ENCODE data around the gene NREP. TPM values are rescaled to one million over a fixed set of nuclear protein-coding genes. Genes with fewer than 3 reads are reported as not detected.

NREP gene
- polyA plus RNA-seq, 3 donors: 714 to 909 (median 825) TPM

- no peak for DNase-seq (ENCODE audit: extremely low read depth in 1 of 11, low read depth in 9 of 11, low spot score in 4 of 11)
Measured at GRCh38 chr5:111749303-111750026, 7.5 kb downstream of the NREP start.

GRCh38 chr5:111748304-111748763 is 8.7 kb downstream of the NREP start:
- no peak for DNase-seq (ENCODE audit: extremely low read depth in 1 of 11, low read depth in 9 of 11, low spot score in 4 of 11)

DNA sequence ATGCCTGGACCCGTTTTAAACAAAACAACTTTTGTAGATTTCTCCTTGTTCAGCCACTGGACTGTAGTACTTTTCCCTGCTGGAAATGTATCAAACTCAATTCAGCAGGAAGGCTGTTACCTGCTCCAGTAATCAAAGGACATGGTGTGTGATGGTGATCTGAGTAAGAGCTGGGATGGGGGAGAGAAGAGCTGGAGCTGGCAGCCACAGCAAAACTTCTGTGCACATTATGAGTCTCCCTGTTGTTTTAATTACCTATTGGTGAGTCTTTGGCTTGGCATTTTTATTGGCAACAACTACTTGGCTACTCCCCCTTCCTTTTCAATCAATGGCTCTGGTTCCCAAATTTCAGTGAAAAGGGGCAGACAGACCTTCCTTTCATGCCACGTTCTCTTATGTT is 9.7 kb downstream of the NREP start:
- DNase-seq (ENCODE audit: extremely low read depth in 1 of 11, low read depth in 9 of 11, low spot score in 4 of 11): no peak

DNA sequence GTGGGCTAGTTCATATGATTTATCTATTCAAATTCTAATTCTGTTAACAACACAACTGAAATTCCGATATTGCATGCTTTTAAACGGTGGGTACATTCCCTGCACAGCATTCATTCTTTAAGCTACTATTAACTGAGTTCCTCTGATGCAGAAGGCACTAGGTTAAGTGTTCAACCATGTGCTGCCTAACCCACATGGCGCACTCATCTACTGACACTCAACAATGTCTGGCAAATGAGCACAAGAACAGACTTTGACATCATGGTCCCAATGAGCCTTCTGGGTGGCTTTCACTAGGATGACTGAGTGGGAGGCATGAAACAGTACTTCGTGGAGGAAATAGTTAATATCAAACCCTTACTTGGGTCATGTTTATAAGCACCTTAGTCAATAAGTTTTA is 10.2 kb downstream of the NREP start:
- DNase-seq (ENCODE audit: extremely low read depth in 1 of 11, low read depth in 9 of 11, low spot score in 4 of 11): no peak

- DNase-seq (ENCODE audit: extremely low read depth in 1 of 11, low read depth in 9 of 11, low spot score in 4 of 11): no peak
Measured at GRCh38 chr5:111745075-111745739, 11.8 kb downstream of the NREP start.

- no peak for DNase-seq (ENCODE audit: extremely low read depth in 1 of 11, low read depth in 9 of 11, low spot score in 4 of 11)
Measured at GRCh38 chr5:111744455-111744854, 12.5 kb downstream of the NREP start.

GRCh38 chr5:111743988-111744387 is 13.0 kb downstream of the NREP start:
- DNase-seq (ENCODE audit: extremely low read depth in 1 of 11, low read depth in 9 of 11, low spot score in 4 of 11): no peak

DNA sequence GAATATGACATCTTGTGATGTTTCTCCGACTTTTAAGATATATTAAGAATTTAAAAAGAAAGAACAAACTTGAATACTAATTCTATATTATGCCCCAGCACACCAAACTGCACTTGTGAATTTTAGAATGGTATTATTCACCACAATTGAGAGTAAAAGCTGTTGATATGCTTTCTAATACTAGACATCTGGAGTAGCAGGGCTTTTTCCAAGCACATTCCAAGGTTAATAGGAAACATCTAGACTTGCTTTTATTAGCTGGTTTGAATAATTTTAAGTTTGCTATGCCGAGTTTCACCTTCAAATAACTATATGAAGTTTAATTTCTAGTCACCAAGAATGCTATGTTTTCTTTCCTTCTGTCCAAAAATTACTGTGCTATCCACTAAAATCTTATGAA is 13.5 kb downstream of the NREP start:
- DNase-seq (ENCODE audit: extremely low read depth in 1 of 11, low read depth in 9 of 11, low spot score in 4 of 11): no peak

- peak in 5 of 11 donors; percentile 70 to 81 (median 78) for DNase-seq (ENCODE audit: extremely low read depth in 1 of 11, low read depth in 9 of 11, low spot score in 4 of 11)
Measured at GRCh38 chr5:111742177-111742994, 14.6 kb downstream of the NREP start.

DNA sequence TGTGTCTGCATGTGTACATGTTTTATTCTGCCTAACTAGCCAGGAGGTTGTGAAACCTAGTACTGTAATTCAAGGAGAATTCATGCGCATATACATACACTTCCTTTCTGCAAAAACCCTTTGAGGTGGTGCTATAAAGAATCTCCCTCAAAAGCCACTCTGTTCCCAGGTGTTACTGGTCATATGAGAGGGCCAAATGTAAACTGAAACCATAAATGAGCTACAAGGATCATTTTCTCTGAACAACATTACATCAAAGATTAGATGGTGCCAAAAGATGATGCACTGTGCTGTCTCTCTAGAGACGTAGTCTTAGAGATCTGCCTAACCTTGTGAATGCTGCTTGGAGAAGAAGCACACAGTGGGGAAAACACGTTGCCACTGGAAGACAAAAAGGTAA is 15.7 kb downstream of the NREP start:
- no peak for DNase-seq (ENCODE audit: extremely low read depth in 1 of 11, low read depth in 9 of 11, low spot score in 4 of 11)

DNA sequence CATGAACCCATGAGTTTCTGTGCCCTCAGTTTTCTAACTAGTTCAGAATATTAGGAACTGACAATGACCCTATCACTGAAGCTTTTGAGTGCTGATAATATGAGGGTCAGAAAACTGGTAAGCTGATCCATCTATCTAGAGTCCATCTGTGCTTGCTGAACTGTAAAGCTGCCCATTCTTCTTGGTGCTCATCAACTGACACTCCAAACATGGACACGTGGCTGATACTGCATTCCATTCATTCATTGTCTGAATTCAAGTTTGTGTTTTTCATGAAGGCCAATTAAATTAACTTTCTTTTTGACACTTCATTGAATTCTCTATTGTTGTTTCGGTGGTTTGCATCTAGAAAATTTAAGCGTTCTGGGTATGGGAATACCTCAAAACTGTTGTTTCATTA is 17.6 kb downstream of the NREP start:
- no peak for DNase-seq (ENCODE audit: extremely low read depth in 1 of 11, low read depth in 9 of 11, low spot score in 4 of 11)

GRCh38 chr5:111738118-111738517 is 18.9 kb downstream of the NREP start:
- DNase-seq (ENCODE audit: extremely low read depth in 1 of 11, low read depth in 9 of 11, low spot score in 4 of 11): no peak

- DNase-seq (ENCODE audit: extremely low read depth in 1 of 11, low read depth in 9 of 11, low spot score in 4 of 11): no peak
Measured at GRCh38 chr5:111737716-111738115, 19.3 kb downstream of the NREP start.

DNA sequence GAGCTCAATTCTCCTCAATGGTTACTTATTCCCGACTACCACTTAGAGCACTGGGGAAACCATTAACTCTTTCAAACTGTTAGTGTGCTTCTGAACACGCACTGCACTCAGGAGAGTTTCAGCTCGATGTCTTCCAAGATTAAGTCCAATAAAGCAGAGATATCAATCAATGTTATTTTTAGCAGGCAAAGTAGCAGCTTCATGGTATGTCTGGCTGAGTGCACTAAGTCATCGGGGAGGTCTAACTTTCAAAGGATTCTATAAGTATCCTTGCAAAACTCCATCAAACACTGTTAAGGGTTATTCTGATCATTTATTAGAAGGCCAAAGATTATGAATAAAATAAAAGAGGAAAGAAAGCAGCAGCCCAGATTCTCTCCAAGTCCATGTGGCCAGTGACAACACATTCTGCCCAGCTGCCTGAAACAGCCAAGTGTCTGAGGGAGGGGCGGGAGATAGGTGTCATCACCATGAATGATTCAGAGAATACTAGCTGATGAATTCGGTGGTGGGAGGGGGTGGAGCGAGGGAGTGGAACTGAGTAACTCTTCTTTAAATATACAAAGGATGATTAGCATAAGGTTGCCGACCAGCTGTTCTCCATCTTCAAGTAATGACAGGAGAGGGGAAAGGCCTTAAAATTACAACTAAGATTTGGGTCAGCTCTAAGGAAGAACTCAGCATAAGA is 21.3 kb downstream of the NREP start:
- no peak for DNase-seq (ENCODE audit: extremely low read depth in 1 of 11, low read depth in 9 of 11, low spot score in 4 of 11)

- no peak for DNase-seq (ENCODE audit: extremely low read depth in 1 of 11, low read depth in 9 of 11, low spot score in 4 of 11)
Measured at GRCh38 chr5:111734597-111734996, 22.4 kb downstream of the NREP start.

DNA sequence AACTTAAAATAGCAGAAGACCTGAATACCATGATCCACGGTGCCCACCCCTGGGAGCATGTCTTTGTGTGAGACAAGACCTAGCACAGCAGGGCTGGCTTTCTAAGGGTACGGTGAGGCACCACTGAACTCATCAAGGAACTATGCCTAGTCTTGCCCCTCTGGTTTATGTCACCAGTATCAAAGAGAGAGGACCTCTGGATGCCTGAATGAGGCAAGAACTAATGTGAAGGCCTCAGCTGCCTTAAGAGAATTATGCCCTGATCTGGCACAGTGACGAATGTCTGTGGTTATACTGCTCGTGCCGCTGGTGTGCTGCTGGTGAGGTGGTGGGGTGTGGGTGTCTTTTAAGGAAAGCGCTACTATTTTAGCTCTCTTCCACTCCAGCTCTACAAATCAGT is 23.0 kb downstream of the NREP start:
- DNase-seq (ENCODE audit: extremely low read depth in 1 of 11, low read depth in 9 of 11, low spot score in 4 of 11): no peak

- no peak for DNase-seq (ENCODE audit: extremely low read depth in 1 of 11, low read depth in 9 of 11, low spot score in 4 of 11)
Measured at GRCh38 chr5:111733571-111733970, 23.4 kb downstream of the NREP start.

- no peak for DNase-seq (ENCODE audit: extremely low read depth in 1 of 11, low read depth in 9 of 11, low spot score in 4 of 11)
Measured at GRCh38 chr5:111731638-111732037, 25.4 kb downstream of the NREP start.

- DNase-seq (ENCODE audit: extremely low read depth in 1 of 11, low read depth in 9 of 11, low spot score in 4 of 11): no peak
Measured at GRCh38 chr5:111730659-111731382, 26.2 kb downstream of the NREP start.

Measured in renal cortex interstitium (tissue), 11 donors.